Testis (tissue), 2 donors: ENCODE measurements around the gene NUAK1.

Experiments
- CTCF ChIP-seq, 3 experiments: fragments of 450-650 bp in 2 of 3; fragments of 200-600 bp in 1 of 3; sonication (generic) in 1 of 3; IDR thresholded peaks; one replicate each; pipeline ENCODE4 v1.5.1; 2016 to 2019; ENCODE audit warnings: antibody characterized with exemption in 3 of 3, mild to moderate bottlenecking in 2 of 3, moderate library complexity in 1 of 3
- POLR2A ChIP-seq: fragments of 450-650 bp; IDR thresholded peaks from one replicate; pipeline ENCODE4 v1.6.1; 2017; ENCODE audit warnings: antibody characterized with exemption, mild to moderate bottlenecking, moderate library complexity

GRCh38 chr12:106150555-106150954, 11.8 kb upstream of the NUAK1 start:
- no peak for TF ChIP-seq CTCF (IDR thresholded peaks at IDR 0.05)
- no peak for TF ChIP-seq POLR2A
